RWPE2 (cell line): Measurements from ENCODE around the gene TBX2.
A peak's percentile ranks its signal among the peaks of the same experiment; 100 is the strongest.

ENCODE experiments used
- ATAC-seq: fragments of 200-7000 bp; cut with Tn5 transposase; 3 replicates; pipeline ENCODE4 v1.9.1; 2021; ENCODE audit warnings: low read depth
- DNase-seq: peaks from one replicate; pipeline ENCODE4 v3.0.0-alpha.2; 2020; ENCODE audit warnings: low spot score
- H3K27ac ChIP-seq: fragments of 450-650 bp; 2 replicates; pipeline ENCODE4 v1.5.1; 2017; ENCODE audit warnings: mild to moderate bottlenecking; ENCODE audit not compliant: poor library complexity, severe bottlenecking
- H3K27me3 ChIP-seq: fragments of 250-450 bp; sonication (Bioruptor Pico); 2 replicates; pipeline ENCODE4 v1.5.1; 2021; ENCODE audit warnings: mild to moderate bottlenecking, moderate library complexity; ENCODE audit not compliant: insufficient read depth, poor library complexity, severe bottlenecking
- H3K36me3 ChIP-seq: fragments of 250-450 bp; sonication (Bioruptor Pico); 2 replicates; pipeline ENCODE4 v1.5.1; 2020; ENCODE audit warnings: low read depth, mild to moderate bottlenecking, moderate library complexity
- H3K4me1 ChIP-seq: fragments of 250-450 bp; sonication (Bioruptor Pico); 2 replicates; pipeline ENCODE4 v1.5.1; 2021; ENCODE audit warnings: mild to moderate bottlenecking, moderate library complexity; ENCODE audit not compliant: insufficient read depth, poor library complexity, severe bottlenecking
- H3K4me3 ChIP-seq: fragments of 250-450 bp; sonication (Bioruptor Pico); 2 replicates; pipeline ENCODE4 v1.5.1; 2021; ENCODE audit warnings: mild to moderate bottlenecking, moderate library complexity; ENCODE audit not compliant: severe bottlenecking
- H3K9me3 ChIP-seq: fragments of 250-450 bp; sonication (Bioruptor Pico); 2 replicates; pipeline ENCODE4 v1.5.1; 2021; ENCODE audit warnings: mild to moderate bottlenecking, moderate library complexity; ENCODE audit not compliant: severe bottlenecking
- TF ChIP-seq, protein P1 (sequence below): fragments of 450-650 bp; IDR thresholded peaks from one replicate; pipeline ENCODE4 v1.5.1; 2017; ENCODE audit warnings: mild to moderate bottlenecking, moderate library complexity; ENCODE audit not compliant: poor library complexity, severe bottlenecking

Gene TBX2

GRCh38 chr17:61416211-61416539 lies 16.5 kb downstream of the TBX2 start:
- Histone ChIP-seq H3K9me3 (no peaks in the 10 kb centered on the region), H3K36me3 (no peaks in the 10 kb centered on the region), H3K27me3 (no peaks in the 10 kb centered on the region), H3K4me1 (no peaks in the 10 kb centered on the region), H3K27ac (no peak overlapping the region), H3K4me3 (no peak overlapping the region)
- ATAC-seq (no peak), DNase-seq (peak; percentile 28)
- TF ChIP-seq, protein P1, sequence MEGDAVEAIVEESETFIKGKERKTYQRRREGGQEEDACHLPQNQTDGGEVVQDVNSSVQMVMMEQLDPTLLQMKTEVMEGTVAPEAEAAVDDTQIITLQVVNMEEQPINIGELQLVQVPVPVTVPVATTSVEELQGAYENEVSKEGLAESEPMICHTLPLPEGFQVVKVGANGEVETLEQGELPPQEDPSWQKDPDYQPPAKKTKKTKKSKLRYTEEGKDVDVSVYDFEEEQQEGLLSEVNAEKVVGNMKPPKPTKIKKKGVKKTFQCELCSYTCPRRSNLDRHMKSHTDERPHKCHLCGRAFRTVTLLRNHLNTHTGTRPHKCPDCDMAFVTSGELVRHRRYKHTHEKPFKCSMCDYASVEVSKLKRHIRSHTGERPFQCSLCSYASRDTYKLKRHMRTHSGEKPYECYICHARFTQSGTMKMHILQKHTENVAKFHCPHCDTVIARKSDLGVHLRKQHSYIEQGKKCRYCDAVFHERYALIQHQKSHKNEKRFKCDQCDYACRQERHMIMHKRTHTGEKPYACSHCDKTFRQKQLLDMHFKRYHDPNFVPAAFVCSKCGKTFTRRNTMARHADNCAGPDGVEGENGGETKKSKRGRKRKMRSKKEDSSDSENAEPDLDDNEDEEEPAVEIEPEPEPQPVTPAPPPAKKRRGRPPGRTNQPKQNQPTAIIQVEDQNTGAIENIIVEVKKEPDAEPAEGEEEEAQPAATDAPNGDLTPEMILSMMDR = no peak

- DNase-seq = peak; percentile 87
- Histone ChIP-seq H3K27me3 (no peaks in the 10 kb centered on the region), H3K4me3 (no peak overlapping the region), H3K9me3 (no peaks in the 10 kb centered on the region), H3K36me3 (no peaks in the 10 kb centered on the region), H3K27ac (no peak overlapping the region), H3K4me1 (peaks cover under 1% of the 10 kb centered on the region)
- TF ChIP-seq, protein P1 = peak; percentile 90
- peak; percentile 56 for ATAC-seq
Observed at GRCh38 chr17:61416540-61417363, 17.1 kb downstream of the TBX2 start.

DNA sequence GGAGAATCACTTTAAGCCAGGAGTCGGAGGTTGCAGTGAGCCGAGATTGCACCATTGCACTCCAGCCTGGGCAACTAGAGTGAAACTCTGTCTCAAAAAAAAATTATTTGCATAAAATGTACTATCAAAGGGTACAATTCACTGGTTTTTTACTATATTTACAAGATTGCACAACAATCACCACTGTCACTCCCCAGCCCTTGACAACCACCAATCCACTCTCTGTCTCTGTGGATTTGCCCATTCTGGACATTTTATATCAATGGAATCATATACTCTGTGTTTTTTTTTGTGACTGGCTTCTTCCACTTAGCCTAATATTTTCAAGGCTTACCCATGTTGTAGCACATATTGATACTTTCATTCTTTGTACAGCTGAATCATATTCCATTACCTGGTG lies 18.8 kb downstream of the TBX2 start:
- H3K9me3 ChIP-seq = no peaks in the 10 kb centered on the region
- no peaks in the 10 kb centered on the region for H3K36me3 ChIP-seq
- TF ChIP-seq, protein P1 = no peak
- H3K27me3 ChIP-seq = no peaks in the 10 kb centered on the region
- peaks cover 6% of the 10 kb centered on the region for H3K4me1 ChIP-seq
- ATAC-seq = no peak
- DNase-seq = no peak
- no peak overlapping the region for H3K27ac ChIP-seq
- no peak overlapping the region for H3K4me3 ChIP-seq

- Histone ChIP-seq H3K9me3 (no peaks in the 10 kb centered on the region), H3K4me1 (peaks cover 6% of the 10 kb centered on the region), H3K36me3 (no peaks in the 10 kb centered on the region), H3K4me3 (no peak overlapping the region), H3K27ac (no peak overlapping the region), H3K27me3 (no peaks in the 10 kb centered on the region)
- no peak for DNase-seq
- no peak for ATAC-seq
- TF ChIP-seq, protein P1 = no peak
Observed at GRCh38 chr17:61419496-61420046, 19.9 kb downstream of the TBX2 start.

- H3K4me1 ChIP-seq = peaks cover 6% of the 10 kb centered on the region
- H3K36me3 ChIP-seq = no peaks in the 10 kb centered on the region
- ATAC-seq (no peak), DNase-seq (no peak)
- H3K27ac ChIP-seq = no peak overlapping the region
- H3K9me3 ChIP-seq = no peaks in the 10 kb centered on the region
- H3K27me3 ChIP-seq = no peaks in the 10 kb centered on the region
- H3K4me3 ChIP-seq = no peak overlapping the region
- TF ChIP-seq, protein P1 = no peak
Observed at GRCh38 chr17:61420052-61420451, 20.4 kb downstream of the TBX2 start.
